Bone marrow (tissue), 2 donors: ENCODE measurements around the gene IL17REL.

Source experiments
- DNase-seq, 2 donors: peaks; one replicate each; lab custom pipeline; 2025; lab: John Stamatoyannopoulos, UW

The IL17REL gene

DNA sequence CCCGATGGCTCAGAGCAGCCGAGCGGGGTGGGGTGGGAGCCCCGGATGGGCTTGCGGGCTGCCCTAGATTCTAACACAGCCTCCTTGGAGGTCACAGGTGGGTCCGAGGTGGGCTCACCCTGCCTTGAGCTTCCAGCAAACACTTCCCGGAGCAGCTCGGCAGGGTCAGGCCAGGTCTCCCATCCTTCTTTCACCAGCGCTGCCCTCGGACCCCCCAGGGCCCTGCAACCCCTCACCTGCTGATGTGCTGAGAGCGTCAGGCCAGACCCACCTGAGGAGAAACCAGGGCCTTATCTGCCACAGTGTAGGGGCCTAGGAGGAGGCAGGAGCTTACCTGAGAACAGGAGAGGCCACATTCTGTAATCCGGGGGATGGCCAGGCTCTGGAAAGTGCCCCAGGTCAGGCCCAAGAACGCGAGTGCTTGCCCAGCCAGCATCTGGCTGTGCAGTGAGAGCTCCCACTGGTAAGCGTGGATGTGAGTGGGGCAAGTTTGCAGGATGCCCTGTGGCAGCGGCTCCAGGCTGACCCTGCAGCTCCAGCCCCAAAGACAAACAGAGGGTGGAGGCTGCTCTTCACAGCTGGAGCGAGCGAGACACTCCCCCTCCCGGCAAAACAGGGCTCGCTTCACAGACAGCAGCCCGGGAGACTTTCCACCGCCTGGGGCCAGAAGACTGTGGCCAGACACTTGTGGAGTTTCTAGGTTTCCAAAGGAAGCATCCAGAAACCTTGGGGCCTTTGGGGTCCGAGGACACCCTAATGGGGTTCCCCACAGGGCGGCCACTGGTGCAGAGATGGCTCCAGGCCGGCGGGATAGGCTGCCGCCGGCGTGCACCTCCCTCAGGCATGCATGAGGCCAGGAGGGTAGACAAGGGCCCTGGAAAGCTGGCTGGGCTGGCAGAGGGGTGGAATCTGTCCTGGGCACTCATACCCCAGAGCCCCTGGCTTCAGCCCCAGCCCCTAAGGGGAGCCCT, at the start of gene IL17REL:
TSS of gene IL17REL (minus strand) at position 555 of the 971 bp plus-strand sequence. CDS start at position 436, 119 bp downstream.
- no peak for DNase-seq

DNA sequence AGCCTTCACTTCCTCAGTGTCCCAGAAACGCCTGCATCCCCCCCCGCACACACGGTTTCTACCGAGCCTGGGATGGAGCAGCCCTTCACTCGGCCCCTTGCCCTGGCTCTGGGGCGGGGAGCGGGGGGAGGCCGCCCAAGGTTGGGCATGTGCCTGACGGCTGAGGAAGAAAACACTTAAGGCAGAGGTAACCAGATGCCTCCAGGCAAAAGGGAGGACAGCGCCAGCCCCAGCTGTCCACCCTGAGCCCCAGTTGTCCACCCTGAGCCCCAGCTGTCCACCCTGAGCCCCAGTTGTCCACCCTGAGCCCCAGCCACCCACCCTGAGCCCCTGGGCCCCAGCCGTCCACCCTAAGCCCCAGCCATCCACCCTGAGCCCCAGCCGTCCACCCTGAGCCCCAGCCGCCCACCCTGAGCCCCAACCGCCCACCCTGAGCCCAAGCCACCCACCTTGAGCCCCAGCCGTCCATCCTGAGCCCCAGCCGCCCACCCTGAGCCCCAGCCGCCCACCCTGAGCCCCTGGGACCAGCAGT, 49.3 kb upstream of the IL17REL start:
- no peak for DNase-seq

DNA sequence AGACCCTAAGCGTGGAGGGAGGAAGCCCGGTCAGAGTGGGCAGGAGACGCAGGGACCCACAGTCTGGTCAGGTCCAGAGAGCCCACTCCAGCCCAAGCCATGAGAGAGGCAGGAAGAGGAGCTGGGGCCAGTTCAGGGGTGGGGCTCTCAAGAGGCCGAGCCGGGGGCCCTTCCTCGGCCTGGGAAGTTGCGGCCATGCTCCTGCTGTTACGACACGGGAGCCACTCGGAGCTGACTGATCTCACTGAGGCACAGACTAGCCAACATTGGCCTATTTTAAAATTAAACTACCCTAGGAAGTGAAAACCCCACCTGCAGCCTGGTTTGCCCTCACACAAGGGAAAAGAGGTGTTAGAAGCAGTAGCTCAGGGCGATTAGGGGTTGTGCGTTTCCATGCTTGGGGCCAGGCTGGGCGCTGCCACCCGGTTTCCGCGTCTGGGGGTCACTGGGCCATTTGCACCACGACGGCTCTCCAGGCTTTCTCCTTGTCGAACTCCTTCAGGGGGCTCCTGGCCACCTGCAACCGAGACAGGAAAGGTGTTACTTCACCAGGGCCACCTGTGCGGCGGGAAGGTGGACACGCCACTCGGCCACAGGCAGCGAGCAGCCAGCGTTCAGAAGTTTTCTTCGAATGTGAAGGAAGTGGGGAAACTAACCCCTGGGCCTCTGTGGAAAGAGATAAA, 48.7 kb upstream of the IL17REL start:
- DNase-seq, result no peak

DNA sequence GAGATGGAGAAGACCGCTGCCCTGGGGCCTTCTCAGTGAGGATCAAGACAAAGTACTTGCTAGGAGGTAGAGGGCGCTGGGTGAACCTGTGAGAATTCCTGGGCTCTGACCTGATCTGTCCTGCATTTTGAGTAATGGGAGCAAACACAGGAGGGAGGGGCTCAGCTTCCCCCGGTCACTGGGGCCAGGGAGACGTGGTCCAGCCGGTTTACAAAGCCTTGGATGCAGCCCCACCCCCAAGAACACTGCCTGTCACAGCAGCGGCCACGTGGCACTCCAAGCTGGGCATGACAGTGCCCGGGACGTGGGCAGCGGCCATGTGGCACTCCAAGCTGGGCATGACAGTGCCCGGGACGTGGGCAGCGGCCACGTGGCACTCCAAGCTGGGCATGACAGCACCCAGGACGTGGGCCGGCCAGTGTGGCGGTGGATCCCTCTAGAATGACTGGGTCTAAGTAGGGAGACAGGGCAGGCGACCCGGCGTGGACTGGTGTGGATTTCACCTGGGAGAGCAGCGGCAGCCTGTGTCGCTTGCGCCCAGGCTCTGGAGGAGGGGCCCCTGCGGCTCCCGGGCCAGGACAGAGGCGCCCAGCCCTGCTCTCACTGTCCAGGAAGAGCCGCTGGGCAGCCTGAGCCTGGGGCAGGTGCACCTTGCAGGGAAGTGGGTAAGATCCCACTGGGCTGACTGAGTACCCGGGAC, 48.0 kb upstream of the IL17REL start:
- DNase-seq, result no peak

DNA sequence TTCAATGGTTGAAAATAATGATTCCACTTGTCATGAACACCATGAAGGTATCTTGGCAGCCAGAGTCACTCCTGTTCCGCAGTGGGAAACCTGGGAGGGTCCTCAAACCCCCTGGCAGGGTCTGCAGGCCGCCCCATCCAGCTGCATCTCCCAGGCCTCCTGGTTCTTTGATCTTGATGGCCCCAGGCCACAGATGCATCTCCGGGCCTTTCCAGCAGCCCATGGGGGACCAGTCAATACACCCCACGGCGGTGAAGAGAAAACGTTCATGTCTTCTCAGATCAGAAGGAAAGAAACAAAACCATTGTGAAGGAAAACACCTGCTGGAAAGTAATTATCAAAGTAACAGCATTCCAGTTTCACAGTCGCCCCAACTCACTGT, 47.3 kb upstream of the IL17REL start:
- no peak for DNase-seq

DNA sequence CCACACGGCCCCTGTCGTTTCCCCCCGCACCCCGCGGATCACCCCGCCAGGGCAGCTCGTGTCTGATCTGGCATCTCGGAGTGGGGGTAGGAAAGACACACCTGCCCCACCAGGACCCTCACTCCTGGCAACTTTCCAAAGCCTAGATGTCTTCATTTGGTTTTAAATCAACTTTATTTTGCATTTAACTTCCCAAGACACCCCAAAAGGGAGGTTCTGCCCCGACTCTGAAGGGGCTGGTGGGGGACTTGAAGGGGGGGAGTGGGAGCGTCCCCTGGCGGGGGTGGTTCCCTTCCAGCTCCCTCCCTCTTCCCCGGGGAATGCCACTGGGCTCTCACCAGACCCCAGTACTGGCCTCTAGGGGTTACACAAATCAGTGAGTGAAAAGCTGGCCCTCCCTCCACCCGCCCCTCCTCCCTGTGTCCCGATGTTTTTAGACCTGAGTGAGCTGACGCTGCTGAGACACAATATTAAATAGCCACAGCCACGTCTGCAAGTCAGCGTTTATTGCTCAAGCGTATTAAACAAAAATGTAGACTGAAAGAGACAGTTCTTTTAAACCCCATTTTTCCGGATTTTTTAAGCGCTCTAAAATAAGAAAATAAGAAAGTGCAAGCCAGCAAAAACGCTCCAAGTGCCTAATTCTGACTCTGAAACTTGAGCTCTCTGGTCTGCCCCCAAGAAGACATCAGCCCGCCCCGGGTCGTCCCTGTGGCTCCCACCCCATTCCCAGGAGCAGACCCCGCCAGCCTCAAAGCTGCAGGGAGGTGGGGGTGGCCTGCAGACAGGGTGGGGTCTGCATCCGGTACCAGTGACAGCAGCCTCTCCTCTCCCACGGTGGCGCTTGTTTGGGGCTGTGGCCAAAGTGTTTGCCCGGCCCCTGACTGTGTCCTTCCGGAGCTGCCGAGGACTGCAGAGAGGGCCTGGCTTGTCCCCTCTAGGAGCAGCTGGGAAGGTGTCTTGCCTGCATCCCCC, 46.6 kb upstream of the IL17REL start:
- DNase-seq, result no peak

DNA sequence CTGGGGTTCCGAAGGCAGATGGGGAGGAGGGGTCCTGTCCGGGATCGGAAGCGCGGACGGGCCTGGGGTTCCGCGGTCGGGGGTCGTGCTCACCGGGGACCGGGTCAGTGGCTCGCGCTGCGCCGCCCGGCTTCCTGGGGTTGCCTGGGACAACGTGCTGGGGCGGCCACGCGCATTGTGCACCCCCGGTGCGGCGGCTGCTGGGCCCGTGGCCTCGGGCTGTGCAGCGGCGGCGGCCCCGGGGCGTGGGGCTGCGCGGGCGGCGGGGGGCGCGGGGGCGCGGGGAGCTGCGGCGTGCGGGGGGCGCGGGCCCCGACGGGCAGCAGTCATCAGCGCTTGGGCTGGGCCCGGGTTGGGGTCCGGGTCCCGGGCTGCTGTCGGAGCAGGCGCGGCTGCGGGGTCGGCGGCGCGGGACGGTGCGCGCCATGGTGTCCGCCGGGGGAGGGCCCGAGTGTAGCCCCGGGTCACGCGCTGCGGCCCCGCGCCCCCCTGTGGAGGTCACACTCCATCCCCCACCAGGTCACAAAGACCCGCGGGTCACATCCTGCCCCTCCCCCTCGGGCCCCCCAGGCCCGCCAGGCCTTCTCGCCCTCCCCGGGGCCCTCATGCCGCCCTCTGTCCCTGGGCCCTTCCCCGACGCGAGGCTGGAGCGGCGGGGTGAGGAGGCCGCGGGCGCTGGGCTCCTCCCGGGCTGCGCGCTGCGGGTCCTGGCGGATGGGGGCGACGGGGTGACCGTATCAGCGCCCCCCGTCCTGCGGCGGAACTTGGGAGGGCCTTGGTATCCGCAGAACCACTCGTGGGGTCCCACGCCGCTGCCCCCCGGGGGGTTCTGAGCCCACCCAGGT, 45.7 kb upstream of the IL17REL start, which contains the start of gene TTLL8:
TSS of gene TTLL8 (minus strand) at position 238 of the 845 bp plus-strand sequence.
- no peak for DNase-seq

DNA sequence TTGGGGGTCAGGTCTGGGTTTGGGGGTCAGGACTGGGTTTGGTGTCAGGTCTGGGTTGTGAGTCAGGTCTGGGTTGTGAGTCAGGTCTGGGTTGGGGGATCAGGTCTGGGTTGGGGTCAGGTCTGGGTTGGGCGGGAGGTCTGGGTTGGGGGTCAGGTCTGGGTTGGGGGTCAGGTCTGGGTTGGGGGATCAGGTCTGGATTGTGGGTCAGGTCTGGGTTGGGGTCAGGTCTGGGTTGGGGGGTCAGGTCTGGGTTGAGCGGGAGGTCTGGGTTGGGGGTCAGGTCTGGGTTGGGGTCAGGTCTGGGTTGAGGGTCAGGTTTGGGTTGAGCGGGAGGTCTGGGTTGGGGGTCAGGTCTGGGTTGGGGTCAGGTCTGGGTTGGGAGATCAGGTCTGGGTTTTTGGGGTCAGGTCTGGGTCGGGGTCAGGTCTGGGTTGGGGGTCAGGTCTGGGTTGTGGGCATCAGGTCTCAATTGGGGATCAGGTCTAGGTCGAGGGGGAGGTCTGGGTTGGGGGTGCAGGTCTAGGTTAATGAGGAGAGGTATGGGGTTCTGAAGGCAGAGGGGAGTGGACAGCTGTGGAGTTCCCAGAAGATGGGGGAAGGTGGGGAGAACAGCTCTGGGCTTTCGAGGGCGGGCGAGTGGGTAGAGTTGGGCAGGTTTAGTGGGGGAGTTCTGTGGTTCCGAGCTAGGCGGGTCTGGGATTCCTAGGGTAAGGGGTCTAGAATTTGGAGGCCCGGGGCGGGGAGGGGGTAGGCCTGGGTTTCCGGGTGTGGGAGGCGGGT, 44.9 kb upstream of the IL17REL start:
- DNase-seq, result no peak

DNA sequence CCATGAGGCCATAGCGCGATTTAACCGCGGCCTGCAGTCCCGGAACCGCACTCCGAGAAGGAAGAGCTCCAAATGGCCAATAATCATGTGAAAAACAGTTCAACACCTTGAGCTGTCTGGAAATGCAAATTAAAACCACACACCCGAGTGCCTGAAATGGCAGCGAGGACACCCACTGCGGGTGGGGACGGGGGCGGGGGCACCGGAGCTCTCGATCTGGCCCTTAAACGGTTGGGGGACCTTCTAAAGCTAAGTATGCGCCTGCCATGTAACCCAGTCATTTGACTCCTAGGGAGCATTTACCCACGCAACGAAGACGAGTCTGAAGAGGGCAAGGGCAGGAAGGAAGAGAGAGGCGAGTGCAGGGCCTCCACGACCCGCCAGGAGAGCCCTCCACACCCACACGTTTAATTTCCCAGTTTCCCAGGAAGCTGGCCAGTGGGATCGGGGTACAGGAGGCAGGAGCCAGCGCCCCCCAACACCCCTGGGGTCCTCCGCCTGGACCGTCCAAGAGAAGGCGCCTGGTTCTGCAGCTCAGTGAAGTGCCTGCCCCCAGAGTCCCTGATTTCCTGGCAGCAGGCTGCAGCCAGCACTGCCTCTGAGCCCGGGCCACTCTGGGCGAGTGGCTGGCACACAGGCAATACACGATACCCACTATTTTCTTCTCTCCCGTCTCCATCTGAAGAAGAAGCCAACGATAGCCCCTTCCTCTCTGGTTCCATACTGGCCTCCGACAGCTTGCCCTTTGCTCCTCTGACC, 43.8 kb upstream of the IL17REL start:
- DNase-seq, result no peak

DNA sequence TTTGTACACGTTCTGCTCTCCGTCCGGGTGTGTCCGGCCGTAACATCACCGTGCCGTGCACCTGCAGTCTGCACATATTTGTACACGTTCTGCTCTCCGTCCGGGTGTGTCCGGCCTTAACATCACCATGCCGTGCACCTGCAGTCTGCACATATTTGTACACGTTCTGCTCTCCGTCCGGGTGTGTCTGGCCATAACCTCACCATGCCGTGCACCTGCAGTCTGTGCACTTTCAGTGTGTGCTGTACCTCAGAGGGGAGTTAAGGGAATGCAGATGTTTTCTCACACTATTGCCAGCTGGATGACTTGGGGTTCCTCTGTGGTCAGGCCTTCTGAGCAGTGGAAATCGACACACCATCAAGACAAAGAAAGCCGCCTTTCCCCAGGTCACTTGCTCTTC, 41.3 kb upstream of the IL17REL start:
- no peak for DNase-seq

DNA sequence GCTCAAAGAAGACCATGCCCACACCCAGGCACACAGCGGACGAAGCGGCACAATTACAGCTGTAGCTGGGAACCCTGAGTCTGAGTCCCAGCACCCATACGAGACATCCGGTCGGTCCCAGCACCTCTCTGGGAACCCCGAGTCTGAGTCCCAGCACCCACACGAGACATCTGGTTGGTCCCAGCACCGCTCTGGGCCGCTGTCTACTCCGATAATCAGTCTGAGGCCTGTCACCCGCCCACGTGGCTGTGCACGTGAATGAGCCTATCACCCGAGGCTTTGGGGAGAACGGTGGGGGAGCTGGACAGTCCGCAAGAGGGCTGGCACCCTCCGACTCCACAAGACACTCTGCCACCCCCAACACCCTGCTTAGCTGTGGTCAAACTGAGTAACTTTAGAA, 39.4 kb upstream of the IL17REL start:
- DNase-seq, result no peak

DNA sequence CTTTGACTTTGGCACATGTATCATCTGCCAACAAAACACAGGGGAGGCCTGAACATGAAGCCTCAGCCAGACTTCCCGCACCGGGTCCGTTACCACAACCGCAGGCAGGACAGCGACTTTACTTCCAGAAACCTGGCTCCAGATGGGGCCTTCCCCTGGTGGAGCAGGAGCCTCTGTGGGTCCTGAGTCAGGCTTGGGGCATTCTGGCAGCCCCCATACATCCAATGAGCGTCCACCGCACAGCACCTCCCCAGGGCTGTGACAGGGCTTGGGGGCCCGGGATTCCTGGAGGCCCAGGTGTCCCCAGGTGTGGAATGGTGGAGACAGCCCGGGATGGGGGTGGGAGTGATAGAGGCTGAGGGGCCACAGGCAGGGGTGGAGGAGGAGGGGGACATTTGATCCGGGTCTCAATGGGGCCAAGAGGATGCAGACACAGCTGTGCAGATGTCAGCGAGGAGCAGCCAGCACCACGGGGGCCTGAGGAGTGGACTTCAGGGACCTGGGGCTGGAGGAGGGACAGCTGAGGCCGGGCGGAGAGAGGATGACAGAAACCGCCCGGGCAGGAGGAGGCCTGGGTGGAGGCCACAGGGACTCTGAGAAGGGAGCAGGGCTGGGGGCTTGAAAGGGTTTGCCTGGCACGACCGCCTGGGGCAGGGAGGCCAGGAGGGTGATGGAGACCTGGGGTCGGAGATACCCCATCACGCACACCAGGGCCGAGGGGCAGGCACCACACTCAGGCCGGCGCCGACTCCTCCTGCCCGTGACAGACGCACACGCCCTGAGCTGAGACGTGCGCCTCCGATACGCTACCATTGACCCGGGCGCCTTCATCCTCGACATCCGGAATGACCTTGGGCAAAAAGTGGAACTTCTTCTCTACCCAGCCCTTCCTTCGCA, 37.0 kb upstream of the IL17REL start:
- no peak for DNase-seq

DNA sequence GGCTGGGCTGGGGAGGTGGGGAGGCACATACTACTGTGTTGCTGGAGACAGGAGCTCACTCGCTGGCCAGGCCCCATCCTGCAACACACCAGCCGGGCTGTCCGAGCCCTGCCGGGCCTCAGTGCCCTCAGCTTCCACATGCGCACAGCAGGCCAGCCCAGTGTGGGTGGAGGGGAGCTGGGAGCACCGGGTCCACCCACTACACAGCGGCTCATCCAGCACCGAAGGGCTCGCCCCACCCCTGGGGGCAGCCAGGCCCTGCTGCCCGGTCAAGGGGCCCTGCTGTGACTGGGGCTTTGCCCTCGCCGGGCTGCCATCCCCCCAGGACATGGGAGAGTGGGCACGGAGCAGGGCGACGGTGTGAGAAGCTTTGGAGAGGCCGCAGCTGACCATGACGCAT, 36.3 kb upstream of the IL17REL start:
- no peak for DNase-seq

DNA sequence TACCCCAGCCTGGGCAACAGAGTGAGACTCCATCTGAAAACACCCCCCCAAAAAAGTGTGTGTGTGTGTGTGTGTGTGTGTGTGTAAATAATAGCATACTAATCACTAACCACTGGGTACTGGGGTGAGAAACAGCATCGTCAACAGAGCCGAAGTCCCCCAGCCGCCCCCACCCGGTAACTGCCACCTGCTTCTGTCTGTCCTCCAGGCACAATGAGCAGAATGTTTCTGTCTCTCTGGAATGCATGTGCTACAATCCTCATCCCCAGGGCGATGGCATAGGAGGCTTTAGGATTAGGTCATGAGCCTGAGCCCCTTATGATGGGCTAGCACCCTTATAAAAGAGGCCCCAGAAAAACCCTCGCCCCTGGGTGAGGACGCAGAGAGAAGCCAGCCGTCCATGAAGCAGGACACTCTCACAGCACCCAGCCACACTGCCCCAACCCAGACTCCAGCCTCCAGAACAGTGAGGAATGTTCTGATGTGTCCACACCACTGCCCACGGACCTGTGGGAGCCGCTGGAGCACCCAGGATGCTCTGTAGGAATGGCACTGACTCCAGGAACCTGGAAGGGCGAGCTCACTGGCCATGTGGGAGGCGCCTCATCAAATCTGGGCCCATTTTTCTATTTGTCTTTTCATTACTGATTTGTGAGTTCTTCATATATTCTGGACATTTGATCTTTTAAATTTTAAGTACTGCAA, 35.6 kb upstream of the IL17REL start:
- no peak for DNase-seq

DNA sequence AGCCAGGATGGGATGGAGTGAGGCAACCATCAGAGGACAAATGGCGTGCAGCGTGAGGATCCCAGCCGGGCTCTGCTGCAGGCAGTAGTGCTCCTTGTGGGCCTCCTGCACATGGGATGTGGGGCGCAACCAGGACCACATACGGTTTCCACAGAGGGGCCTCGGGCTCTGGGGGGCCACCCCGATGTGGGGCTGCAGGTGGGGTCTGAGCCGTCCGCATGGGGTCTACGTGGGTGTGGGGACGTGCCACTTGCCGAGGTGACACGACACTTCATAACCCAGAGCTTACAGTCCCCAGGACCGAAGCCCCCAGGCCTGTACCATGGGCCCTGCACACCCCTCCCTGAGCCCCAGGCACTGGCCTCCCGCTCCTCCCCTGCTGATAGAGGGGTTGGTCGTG, 34.8 kb upstream of the IL17REL start:
- no peak for DNase-seq

DNA sequence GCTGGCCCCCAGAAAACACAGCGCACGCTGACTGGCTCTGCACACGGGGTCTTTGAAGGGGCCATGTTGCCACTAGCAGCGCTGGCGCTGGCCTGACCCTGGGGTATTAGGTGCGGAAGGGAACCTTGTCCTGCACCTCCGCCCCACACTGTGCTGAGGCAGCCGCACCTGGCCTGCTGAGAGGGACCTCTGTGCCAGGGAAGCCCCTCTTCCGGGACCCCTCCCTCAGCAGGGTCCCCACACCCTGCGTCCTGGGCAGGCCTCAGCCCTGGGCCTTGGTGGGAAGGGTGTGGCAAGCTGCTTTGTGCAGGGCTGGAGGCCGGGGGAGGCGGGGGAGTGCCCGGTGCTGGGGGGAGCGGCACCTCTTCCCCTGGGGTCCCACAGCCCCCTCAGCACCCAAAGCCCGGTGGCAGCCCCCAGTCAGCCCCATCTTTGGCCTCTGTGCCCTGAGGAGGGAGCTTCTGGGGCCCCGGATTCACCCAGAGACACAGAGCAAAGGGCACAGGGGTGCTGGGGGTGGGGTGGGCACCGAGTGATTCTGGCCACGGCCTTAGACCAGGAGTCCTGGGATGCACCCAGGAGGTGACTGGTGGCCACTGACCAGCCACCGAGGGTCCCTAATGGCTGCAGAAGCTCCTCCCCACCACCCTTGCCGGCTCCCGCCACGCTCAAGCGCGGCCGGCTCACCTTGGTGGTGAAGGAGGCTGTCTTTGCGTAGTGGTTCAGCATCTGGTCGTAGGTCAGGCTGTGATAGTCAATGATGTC, 34.1 kb upstream of the IL17REL start:
- no peak for DNase-seq
